H1 (cell line): Measurements from ENCODE around the gene MGMT. TPM values are rescaled to one million over a fixed set of nuclear protein-coding genes. Genes with fewer than 3 reads are reported as not detected.

Experiments
- polyA plus RNA-seq, 7 experiments: library from polyadenylated mRNA; depleted of rRNA in 3 of 7; stranded (reverse) in 5 of 7; unstranded in 2 of 7; fragments of >200 nt in 5 of 7; fragments of 200-250 nt in 2 of 7; gene quantifications; 1 replicate in 5 of 7; 2 replicates in 1 of 7; 4 replicates in 1 of 7; pipeline versions ENCODE4 v1.2.1 to v1.2.3, GENCODE V29; 2011 to 2013; ENCODE audit warnings: missing spikeins in 2 of 7, mixed read lengths in 2 of 7
- total RNA-seq: library from RNA; stranded (reverse); fragmentation: NEBNext Ultra II Directional; extraction: Animal tissue kit (Norgen Biotek cat#: 25700); gene quantifications from 2 replicates; pipeline ENCODE4 v1.2.1, GENCODE V29; 2021
- TF ChIP-seq, protein P1 (sequence below): IDR thresholded peaks from 2 replicates; pipeline ENCODE4 v1.6.1; 2012; ENCODE audit warnings: low read length, inconsistent platforms

Gene MGMT
- total and polyA plus RNA-seq, 2 of the 8 experiments (the other 6 are each of a cell fraction or from before 2014, with no cell fraction given): 9.9 to 10.7 TPM

- TF ChIP-seq, protein P1, sequence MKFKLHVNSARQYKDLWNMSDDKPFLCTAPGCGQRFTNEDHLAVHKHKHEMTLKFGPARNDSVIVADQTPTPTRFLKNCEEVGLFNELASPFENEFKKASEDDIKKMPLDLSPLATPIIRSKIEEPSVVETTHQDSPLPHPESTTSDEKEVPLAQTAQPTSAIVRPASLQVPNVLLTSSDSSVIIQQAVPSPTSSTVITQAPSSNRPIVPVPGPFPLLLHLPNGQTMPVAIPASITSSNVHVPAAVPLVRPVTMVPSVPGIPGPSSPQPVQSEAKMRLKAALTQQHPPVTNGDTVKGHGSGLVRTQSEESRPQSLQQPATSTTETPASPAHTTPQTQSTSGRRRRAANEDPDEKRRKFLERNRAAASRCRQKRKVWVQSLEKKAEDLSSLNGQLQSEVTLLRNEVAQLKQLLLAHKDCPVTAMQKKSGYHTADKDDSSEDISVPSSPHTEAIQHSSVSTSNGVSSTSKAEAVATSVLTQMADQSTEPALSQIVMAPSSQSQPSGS: no peak
These were observed 42.1 kb downstream of the MGMT start (continued) for GRCh38 chr10:129509155-129509554.
